GM21367 (cell line): ENCODE data around the gene PGF.

Source experiments
- ATAC-seq: cut with Tn5 transposase; IDR thresholded peaks from one replicate; pipeline ENCODE4 v1.9.1; 2021; ENCODE audit not compliant: unreplicated experiment

Gene PGF

GRCh38 chr14:74959596-74960180, 4.3 kb upstream of the PGF start:
- ATAC-seq, result no peak

GRCh38 chr14:74956280-74957072, 1.1 kb upstream of the PGF start:
- no peak for ATAC-seq

GRCh38 chr14:74956027-74956279, 556 bp upstream of the PGF start:
- ATAC-seq, result no peak

GRCh38 chr14:74954947-74955228, 509 bp downstream of the PGF start:
- ATAC-seq, result no peak

- no peak for ATAC-seq
Measured at GRCh38 chr14:74954232-74954946, 1.0 kb downstream of the PGF start.

GRCh38 chr14:74953686-74954085, 1.7 kb downstream of the PGF start:
- no peak for ATAC-seq

- no peak for ATAC-seq
Measured at GRCh38 chr14:74952697-74953484, 2.5 kb downstream of the PGF start.

- no peak for ATAC-seq
Measured at GRCh38 chr14:74952180-74952665, 3.2 kb downstream of the PGF start.

- no peak for ATAC-seq
Measured at GRCh38 chr14:74951443-74952179, 3.8 kb downstream of the PGF start.

GRCh38 chr14:74950795-74951442, 4.5 kb downstream of the PGF start:
- ATAC-seq, result no peak

- no peak for ATAC-seq
Measured at GRCh38 chr14:74949859-74950573, 5.4 kb downstream of the PGF start.

- no peak for ATAC-seq
Measured at GRCh38 chr14:74949191-74949601, 6.2 kb downstream of the PGF start.

GRCh38 chr14:74948228-74949175, 6.9 kb downstream of the PGF start:
- ATAC-seq, result no peak

- ATAC-seq, result no peak
Measured at GRCh38 chr14:74947353-74948227, 7.8 kb downstream of the PGF start.

- ATAC-seq, result no peak
Measured at GRCh38 chr14:74946659-74947281, 8.6 kb downstream of the PGF start.

- no peak for ATAC-seq
Measured at GRCh38 chr14:74945852-74946658, 9.3 kb downstream of the PGF start.
